Calu3 (cell line): ENCODE measurements around the gene UNG. TPM values are rescaled to one million over a fixed set of nuclear protein-coding genes. Genes with fewer than 3 reads are reported as not detected.

Experiments used
- BruUV-seq: library from RNA; stranded (reverse); fragments of 400-500 nt; replicated peaks from 2 replicates; lab custom pipeline; 2021; lab: Mats Ljungman, UMichigan
- CTCF ChIA-PET: fragments of 300-600 bp; sonication (Branson Sonifier 250); formaldehyde crosslinking; loops from one replicate; lab custom pipeline; 2022; ENCODE audit warnings: antibody characterized with exemption; lab: Charles Lee
- DNase-seq: peaks from one replicate; pipeline ENCODE4 v3.0.0; 2022
- H3K27ac Mint-ChIP-seq: one replicate; pipeline ENCODE4 v1.8.0; 2022; ENCODE audit warnings: mixed read lengths; ENCODE audit not compliant: unreplicated experiment
- H3K27me3 Mint-ChIP-seq: one replicate; pipeline ENCODE4 v1.8.0; 2022; ENCODE audit warnings: mixed read lengths; ENCODE audit not compliant: unreplicated experiment
- H3K36me3 Mint-ChIP-seq: one replicate; pipeline ENCODE4 v1.8.0; 2022; ENCODE audit warnings: mild to moderate bottlenecking, moderate library complexity, mixed read lengths; ENCODE audit not compliant: insufficient read depth, unreplicated experiment
- H3K4me1 Mint-ChIP-seq: one replicate; pipeline ENCODE4 v1.8.0; 2022; ENCODE audit warnings: mild to moderate bottlenecking, low read depth, mixed read lengths; ENCODE audit not compliant: unreplicated experiment
- H3K4me3 Mint-ChIP-seq: one replicate; pipeline ENCODE4 v1.8.0; 2022; ENCODE audit warnings: mild to moderate bottlenecking, low read depth, moderate library complexity, mixed read lengths; ENCODE audit not compliant: unreplicated experiment
- H3K9me3 Mint-ChIP-seq: one replicate; pipeline ENCODE4 v1.8.0; 2022; ENCODE audit warnings: low read depth, mixed read lengths; ENCODE audit not compliant: unreplicated experiment
- intact Hi-C: fragments of 100-400 bp; cut with micrococcal nuclease; formaldehyde crosslinking; loops from one replicate; pipeline ENCODE4 v1.10.0; 2022; ENCODE audit not compliant: unreplicated experiment
- total RNA-seq: library from RNA; stranded (reverse); gene quantifications from 2 replicates; pipeline ENCODE4 v1.2.3, GENCODE V29; 2022
- TF ChIP-seq, protein P1 (sequence below): fragments of 200-600 bp; IDR thresholded peaks from one replicate; pipeline ENCODE4 v1.8.0; 2022; ENCODE audit warnings: antibody characterized with exemption; ENCODE audit not compliant: unreplicated experiment

The UNG gene
- total RNA-seq, 1 experiment from 2014 or later = 79.2 TPM

GRCh38 chr12:109056891-109057290, 40.5 kb upstream of the UNG start:
- CTCF ChIA-PET = no interaction called here
- H3K4me3 Mint-ChIP-seq = no peak overlapping the region
- peaks cover 21% of the 10 kb centered on the region for H3K36me3 Mint-ChIP-seq
- H3K27me3 Mint-ChIP-seq = no peaks in the 10 kb centered on the region
- peaks cover 11% of the 10 kb centered on the region for H3K4me1 Mint-ChIP-seq
- intact Hi-C loops = no loop called here
- H3K27ac Mint-ChIP-seq = no peak overlapping the region
- TF ChIP-seq, protein P1, sequence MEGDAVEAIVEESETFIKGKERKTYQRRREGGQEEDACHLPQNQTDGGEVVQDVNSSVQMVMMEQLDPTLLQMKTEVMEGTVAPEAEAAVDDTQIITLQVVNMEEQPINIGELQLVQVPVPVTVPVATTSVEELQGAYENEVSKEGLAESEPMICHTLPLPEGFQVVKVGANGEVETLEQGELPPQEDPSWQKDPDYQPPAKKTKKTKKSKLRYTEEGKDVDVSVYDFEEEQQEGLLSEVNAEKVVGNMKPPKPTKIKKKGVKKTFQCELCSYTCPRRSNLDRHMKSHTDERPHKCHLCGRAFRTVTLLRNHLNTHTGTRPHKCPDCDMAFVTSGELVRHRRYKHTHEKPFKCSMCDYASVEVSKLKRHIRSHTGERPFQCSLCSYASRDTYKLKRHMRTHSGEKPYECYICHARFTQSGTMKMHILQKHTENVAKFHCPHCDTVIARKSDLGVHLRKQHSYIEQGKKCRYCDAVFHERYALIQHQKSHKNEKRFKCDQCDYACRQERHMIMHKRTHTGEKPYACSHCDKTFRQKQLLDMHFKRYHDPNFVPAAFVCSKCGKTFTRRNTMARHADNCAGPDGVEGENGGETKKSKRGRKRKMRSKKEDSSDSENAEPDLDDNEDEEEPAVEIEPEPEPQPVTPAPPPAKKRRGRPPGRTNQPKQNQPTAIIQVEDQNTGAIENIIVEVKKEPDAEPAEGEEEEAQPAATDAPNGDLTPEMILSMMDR = no peak
- no peak for DNase-seq
- BruUV-seq = no TSS peak
- no peaks in the 10 kb centered on the region for H3K9me3 Mint-ChIP-seq

- Mint-ChIP-seq H3K27me3 (no peaks in the 10 kb centered on the region), H3K9me3 (no peaks in the 10 kb centered on the region), H3K4me1 (peaks cover 11% of the 10 kb centered on the region), H3K4me3 (no peak overlapping the region), H3K36me3 (peaks cover 16% of the 10 kb centered on the region), H3K27ac (no peak overlapping the region)
- TF ChIP-seq, protein P1 = no peak
- DNase-seq = no peak
- intact Hi-C loops = no loop called here
- CTCF ChIA-PET = no interaction called here
- BruUV-seq = no TSS peak
Measured at GRCh38 chr12:109057376-109057775, 40.0 kb upstream of the UNG start.

- no peak overlapping the region for H3K4me3 Mint-ChIP-seq
- H3K36me3 Mint-ChIP-seq = peaks cover 2% of the 10 kb centered on the region
- intact Hi-C loops = no loop called here
- H3K4me1 Mint-ChIP-seq = peaks cover 4% of the 10 kb centered on the region
- no peaks in the 10 kb centered on the region for H3K9me3 Mint-ChIP-seq
- H3K27me3 Mint-ChIP-seq = no peaks in the 10 kb centered on the region
- CTCF ChIA-PET = no interaction called here
- TF ChIP-seq, protein P1 = no peak
- BruUV-seq = no TSS peak
- H3K27ac Mint-ChIP-seq = no peak overlapping the region
- DNase-seq = no peak
Measured at GRCh38 chr12:109058773-109059172, 38.6 kb upstream of the UNG start.

DNA sequence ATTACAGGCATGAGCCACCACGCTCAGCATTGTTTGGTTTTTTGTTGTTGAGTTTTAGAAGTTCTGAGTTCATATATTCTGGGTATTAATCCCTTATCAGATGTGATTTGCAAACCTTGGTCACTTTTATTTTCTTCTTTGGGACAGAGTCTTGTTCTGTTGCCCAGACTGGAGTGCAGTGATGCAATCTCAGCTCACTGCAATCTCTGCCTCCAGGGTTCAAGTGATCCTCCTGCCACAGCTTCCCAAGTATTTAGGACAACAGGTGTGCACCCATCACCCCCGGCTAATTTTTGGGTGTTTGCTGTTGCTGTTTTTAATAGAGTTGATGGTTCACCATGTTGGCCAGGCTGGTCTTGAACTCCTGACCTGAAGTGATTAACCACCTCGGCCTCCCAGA, 33.3 kb upstream of the UNG start:
- H3K27me3 Mint-ChIP-seq = no peaks in the 10 kb centered on the region
- H3K4me3 Mint-ChIP-seq = no peak overlapping the region
- no peak overlapping the region for H3K27ac Mint-ChIP-seq
- H3K9me3 Mint-ChIP-seq = no peaks in the 10 kb centered on the region
- BruUV-seq = no TSS peak
- no peaks in the 10 kb centered on the region for H3K4me1 Mint-ChIP-seq
- intact Hi-C loops = no loop called here
- DNase-seq = no peak
- no peaks in the 10 kb centered on the region for H3K36me3 Mint-ChIP-seq
- TF ChIP-seq, protein P1 = no peak
- CTCF ChIA-PET = interaction anchor here (0.6 kb wide), 1 partner anchor 91 kb away, joined by 5 read pairs; no protein-coding TSS in a partner anchor
